CD4-positive, alpha-beta T cell treated with Interferon alpha-2 for 1 hour (primary cell): ENCODE data around the gene PDILT.
"Not testable (repeated sequence)": the region's sequence is repeated elsewhere in the genome, so short reads cannot be mapped to it uniquely, and the experiment has no call there.

ENCODE experiments used
- DNase-seq, 2 donors: peaks; one replicate each; pipeline ENCODE4 v3.0.0-alpha.2; 2020 to 2022

PDILT gene

DNA sequence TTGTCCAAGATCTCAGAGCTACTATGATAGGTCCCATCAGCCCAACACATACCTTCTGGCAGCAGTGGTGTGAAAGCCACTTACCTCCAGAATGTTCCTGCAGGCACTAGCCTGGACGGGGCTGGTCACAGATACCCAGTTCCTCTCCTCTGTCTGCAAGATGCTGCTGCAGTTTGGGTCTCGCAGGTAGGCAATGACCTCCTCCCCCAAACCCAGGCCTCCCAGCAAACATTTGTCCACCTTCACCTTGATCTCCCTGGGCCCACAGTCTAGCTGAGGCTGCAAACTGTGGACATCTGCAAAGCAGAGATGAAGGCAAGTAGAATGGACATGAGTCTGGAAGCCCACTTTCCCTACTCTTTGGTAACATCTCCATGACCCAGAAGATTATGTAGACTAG is 84.4 kb downstream of the PDILT start:
- DNase-seq, result no peak

DNA sequence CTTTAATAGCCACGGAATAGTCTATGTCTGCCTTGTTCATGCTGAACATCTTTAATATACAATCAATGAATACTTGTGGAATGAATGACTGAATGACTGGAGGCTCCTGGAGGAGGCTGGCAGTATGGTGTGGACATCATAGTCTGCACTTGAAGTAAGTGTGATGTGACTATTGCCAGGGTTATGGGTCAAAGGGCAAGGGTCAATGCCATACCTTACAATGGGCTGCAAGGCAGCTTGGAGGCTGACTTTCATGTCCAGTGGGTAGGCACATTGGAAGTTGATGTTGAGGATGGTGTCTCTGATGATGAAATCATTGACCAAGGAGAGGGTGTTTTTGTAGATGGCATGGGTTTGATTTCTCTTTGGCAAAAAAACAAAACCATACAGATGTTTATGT is 85.1 kb downstream of the PDILT start:
- no peak for DNase-seq

DNA sequence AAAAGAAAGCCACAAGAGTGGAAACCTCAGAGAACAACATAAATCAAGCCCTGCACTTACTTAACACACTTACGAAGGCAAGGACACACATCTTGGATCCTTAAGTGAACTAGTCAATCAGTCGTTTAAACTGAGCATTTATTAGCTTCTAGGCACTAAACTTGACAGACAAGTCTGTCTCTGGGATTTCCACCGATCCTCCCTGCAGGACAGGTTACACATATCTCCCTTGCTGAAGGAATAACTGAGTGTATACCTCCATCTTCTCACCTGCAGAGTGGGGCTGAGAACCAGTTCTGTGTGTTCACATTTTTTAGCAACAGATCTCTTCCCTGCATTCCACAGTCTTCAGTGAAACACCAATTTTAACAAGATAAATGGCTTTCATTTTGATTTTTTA is 86.1 kb downstream of the PDILT start:
- no peak for DNase-seq

DNA sequence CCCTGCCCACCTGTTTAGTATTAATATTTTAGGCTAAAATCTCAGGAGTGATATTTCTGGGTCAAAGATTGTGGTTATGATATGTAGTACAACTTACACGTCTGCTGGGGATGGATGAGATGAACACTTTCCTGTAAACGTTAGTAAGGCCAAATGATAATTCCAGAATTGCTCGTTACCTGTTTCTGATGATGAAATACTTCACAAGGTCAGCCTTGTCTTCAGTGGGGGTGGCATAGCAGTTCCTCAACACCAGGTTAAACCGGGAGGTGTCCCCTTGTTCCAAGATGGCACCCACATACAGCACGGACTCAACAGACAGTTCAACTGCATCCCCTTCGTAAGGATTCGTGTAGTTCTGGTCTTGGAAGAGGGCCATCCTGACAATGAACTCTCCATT is 86.5 kb downstream of the PDILT start:
- no peak for DNase-seq

DNA sequence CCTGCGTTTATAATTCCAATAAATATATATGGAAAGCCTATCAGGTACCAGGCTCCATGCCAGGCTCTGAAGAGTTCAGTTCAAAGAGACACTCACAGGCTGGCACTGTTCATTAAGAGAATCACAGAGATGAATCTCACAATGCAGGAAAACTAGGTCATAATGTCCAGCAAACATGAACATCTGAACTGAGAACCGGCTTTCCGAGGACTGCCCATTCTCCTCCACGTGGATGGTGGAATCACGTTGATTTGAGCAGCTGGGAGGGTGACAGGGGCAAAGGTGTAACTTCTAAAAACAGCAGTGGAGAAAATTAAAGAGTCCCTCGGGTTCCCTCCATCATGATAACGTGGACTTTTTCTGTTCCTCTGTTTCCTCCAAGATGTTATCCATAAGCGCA is 87.4 kb downstream of the PDILT start:
- DNase-seq, result no peak

DNA sequence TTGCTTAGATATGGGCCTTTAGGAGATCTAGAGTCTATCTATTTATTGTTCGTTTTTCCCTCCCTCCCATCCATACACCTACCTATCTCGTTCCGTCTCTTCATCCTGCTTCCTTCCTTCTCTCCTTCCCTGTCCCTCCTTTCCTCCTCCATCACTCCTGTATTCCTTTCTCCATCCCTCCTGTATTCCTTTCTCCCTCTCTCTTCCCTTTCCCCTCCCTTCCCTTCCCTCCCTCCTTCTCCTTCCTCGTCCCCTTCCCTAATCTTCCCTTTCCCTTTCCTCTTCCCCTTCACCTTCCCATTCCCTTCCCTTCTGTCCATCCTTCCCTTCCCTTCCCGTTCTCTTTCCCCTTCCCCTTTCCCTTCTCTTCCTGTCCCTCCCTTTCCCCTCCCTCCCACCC is 87.8 kb downstream of the PDILT start:
- no peak for DNase-seq

DNA sequence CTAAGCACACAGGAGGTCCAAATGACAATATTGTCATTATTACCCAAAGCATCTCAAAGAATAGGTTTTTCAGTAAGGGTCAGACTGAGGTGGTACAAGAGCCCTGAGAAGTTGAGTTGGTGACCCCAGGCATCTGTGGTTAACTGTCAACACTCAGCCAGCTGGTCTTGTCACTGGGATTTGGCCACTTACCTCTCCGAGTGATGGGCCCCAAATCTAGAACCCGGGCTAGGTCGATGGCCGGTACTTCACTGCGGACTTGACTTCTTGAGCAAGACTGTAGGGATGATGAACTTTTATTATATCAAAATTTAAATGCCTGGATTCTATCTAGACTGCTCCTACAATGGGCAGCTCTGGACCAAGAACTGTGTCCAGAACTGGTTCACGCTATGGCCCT is 88.8 kb downstream of the PDILT start:
- no peak for DNase-seq

DNA sequence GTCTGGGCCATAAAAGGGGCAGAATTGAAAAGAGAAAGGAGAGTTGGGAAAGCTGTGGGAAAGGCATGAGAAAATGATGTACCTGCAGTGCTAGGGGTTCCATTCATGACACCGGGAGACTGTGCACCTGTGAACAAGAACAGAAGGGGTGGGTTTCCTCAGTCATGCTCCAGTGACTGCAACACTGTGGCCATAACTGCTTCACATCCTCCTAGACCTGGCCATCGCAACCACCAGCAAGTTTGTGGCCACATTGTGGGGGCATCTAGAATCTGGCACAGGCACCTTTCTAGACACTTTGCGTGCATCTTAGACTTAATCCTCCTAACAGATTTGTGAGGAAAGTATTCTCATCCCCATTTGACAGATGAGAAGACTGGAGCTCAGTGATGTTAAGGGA is 90.0 kb downstream of the PDILT start:
- DNase-seq, result no peak

DNA sequence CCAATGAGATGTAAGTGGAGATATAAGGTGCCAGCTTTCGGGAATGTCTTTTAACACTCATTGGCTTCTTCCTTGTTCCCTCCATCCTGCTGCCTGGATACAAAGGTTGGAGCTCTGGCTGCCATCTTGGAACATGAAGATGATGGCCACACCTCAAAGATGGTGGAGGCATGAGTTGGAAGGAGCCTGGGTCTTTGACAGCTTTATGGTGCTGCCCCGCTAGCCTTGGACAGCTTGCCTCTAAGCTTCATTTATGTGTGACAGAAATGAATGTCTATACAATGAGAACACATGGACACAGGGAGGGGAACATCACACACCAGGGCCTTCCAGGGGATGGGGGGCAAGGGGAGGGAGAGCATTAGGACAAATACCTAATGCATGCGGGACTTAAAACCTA is 90.8 kb downstream of the PDILT start:
- no peak for DNase-seq

DNA sequence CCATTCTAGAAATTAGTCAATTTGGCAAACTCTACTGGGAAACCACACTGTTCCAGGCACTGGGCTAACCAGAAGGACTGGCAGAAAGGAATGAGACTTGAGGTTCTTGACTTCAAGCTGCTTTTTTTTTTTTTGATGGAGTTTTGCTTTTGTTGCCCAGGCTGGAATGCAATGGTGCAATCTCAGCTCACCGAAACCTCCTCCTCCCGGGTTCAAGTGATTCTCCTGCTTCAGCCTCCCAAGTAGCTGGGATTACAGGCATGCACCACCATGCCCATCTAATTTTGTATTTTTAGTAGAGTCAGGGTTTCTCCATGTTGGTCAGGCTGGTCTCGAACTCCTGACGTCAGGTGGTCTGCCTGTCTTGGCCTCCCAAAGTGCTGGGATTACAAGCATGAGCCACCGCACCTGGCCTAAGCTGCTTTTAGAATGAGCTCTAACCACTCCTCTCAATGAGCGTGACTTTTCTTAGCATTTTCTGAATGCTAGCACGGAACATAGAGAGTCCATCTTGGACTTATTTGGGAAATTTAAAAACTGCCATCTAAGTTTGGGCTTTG is 91.9 kb downstream of the PDILT start:
- DNase-seq, result not testable (repeated sequence)

DNA sequence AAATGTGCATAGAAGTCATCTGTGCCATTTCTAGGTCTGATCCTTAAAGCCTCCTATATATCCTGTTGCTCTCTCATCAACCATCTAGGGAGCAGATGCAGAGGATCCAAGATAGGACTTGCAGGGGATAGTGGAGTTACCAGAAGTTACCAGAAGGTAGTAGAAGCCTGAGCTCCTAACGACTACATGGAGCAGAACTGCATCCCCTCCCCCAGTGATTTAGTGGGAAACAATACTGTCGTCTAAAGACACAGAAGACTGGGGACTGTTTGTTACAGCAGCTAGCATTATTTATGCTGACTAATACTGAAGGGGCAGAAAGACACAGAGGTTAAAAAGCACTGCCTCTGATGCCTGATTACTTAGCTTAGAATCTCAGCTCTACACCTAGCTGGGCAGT is 93.0 kb downstream of the PDILT start:
- no peak for DNase-seq

DNA sequence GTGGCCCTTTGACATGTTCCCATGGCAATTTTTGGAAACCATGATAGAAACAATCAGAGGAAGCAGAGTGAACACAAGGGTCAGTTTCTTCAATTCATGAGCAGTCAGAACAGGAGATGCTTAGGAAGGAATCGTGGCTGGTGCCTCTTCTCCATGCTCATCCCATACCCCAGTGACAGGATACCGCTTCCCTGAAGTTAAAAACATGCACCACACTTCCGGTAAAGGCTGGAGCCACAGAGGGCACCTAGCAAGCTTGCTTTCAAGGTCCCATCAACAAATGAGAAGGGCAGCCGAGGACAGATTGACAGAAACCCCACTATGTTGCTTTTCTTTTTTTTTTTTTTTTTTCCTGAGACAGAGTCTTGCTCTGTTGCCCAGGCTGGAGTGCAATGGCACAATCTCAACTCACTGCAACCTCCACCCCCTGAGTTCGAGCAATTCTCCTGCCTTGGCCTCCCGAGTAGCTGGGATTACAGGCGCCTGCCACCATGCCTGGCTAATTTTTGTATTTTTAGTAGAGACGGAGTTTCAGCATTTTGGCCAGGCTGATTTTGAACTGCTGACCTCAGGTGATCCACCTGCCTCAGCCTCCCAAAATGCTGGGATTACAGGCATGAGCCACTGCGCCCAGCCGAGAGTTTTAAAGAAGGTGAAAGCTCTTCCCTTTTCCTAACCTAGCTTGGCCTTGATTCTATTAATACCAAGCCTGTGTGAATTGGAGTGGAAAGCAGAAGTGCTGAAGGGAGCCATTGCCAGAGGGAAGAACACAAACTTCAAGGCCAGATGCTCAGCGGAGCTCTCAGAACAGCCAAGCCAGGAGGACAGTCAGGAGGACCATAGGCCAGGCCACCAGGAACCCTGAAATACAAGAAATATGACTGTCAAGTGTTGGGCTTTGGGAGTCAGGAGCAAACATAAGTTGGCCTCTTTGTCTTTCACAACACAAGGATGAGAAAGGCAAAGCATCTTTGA is 93.8 kb downstream of the PDILT start:
- no peak for DNase-seq

DNA sequence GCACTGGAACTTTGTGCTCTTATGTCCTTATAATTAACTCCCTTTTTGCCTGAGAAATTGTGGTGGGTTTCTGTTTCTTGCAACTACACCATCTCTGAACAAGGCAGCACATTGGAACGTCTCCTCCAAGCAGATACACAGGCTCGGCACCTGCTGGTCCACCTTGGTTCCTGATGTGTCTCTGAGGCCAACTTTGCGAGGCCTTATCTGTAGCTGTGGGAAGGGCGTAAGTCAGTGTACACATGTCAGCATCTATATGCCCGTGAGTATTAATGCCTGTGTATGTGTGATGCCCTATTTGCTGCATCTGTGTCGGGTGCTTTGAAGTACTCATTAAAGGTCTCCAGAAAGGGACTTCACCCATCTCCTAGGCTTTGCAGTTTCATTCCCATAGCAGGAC is 94.8 kb downstream of the PDILT start:
- DNase-seq, result no peak
